CD4-positive, CD25-positive, alpha-beta regulatory T cell (primary cell): ENCODE measurements around the gene TIMM23. TPM values are rescaled to one million over a fixed set of nuclear protein-coding genes. Genes with fewer than 3 reads are reported as not detected.
"Not testable (repeated sequence)": the region's sequence is repeated elsewhere in the genome, so short reads cannot be mapped to it uniquely, and the experiment has no call there.

Experiments used
- ATAC-seq, 2 donors: fragments of 150-1000 bp; cut with Tn5 transposase; one replicate each; pipeline ENCODE4 v1.10.0; 2021; ENCODE audit warnings: low read depth in 2 of 2, moderate number of reproducible peaks in 2 of 2, moderate library complexity in 1 of 2
- DNase-seq, 3 donors: peaks; one replicate each; pipeline versions ENCODE4 v3.0.0 to v3.0.0-alpha.2; 2012 to 2022; ENCODE audit warnings: mixed read lengths in 1 of 3
- H3K27ac ChIP-seq: one replicate; pipeline ENCODE4 v1.7.0; 2013; ENCODE audit warnings: mild to moderate bottlenecking, low read length; ENCODE audit not compliant: insufficient read depth, poor library complexity, severe bottlenecking
- H3K27me3 ChIP-seq: one replicate; pipeline ENCODE4 v1.7.0; 2013; ENCODE audit warnings: low read length; ENCODE audit not compliant: control insufficient read depth, insufficient read depth
- H3K36me3 ChIP-seq: one replicate; pipeline ENCODE4 v1.7.0; 2013; ENCODE audit warnings: mild to moderate bottlenecking, low read length, moderate library complexity; ENCODE audit not compliant: control insufficient read depth, insufficient read depth
- H3K4me1 ChIP-seq: 2 replicates; pipeline ENCODE4 v1.7.0; 2013; ENCODE audit warnings: mild to moderate bottlenecking, low read length; ENCODE audit not compliant: insufficient read depth, control insufficient read depth, poor library complexity, severe bottlenecking
- H3K4me3 ChIP-seq: one replicate; pipeline ENCODE4 v1.7.0; 2013; ENCODE audit warnings: low read depth, mild to moderate bottlenecking, low read length, moderate library complexity
- H3K9me3 ChIP-seq, 2 experiments: 1 replicate in 1 of 2; 2 replicates in 1 of 2; pipeline ENCODE4 v1.7.0; 2013; ENCODE audit warnings: low read length in 2 of 2, mild to moderate bottlenecking in 1 of 2, moderate library complexity in 1 of 2; ENCODE audit not compliant: control insufficient read depth in 2 of 2
- H3K27ac Mint-ChIP-seq, 3 donors: one replicate each; pipeline ENCODE4 v1.8.0; 2020 to 2022; ENCODE audit warnings: mild to moderate bottlenecking in 3 of 3, mixed read lengths in 3 of 3, moderate library complexity in 2 of 3
- H3K27me3 Mint-ChIP-seq: one replicate; pipeline ENCODE4 v1.8.0; 2022; ENCODE audit warnings: mild to moderate bottlenecking, mixed read lengths
- H3K36me3 Mint-ChIP-seq: one replicate; pipeline ENCODE4 v1.8.0; 2020; ENCODE audit warnings: mixed read lengths
- H3K4me1 Mint-ChIP-seq, 4 donors: one replicate each; pipeline ENCODE4 v1.8.0; 2020 to 2022; ENCODE audit warnings: mixed read lengths in 4 of 4, mild to moderate bottlenecking in 1 of 4
- H3K4me3 Mint-ChIP-seq, 4 donors: one replicate each; pipeline ENCODE4 v1.8.0; 2020 to 2022; ENCODE audit warnings: mild to moderate bottlenecking in 4 of 4, mixed read lengths in 4 of 4, moderate library complexity in 3 of 4
- H3K9me3 Mint-ChIP-seq, 7 donors: one replicate each; pipeline ENCODE4 v1.8.0; 2020 to 2022; ENCODE audit warnings: mixed read lengths in 7 of 7, mild to moderate bottlenecking in 3 of 7, moderate library complexity in 2 of 7
- polyA plus RNA-seq, 4 donors: library from polyadenylated mRNA; unstranded; fragments of 300-500 nt; fragmentation: Illumina TruSeq; gene quantifications; one replicate each; pipeline ENCODE4 v1.2.3, GENCODE V29; 2021
- total RNA-seq: library from RNA; stranded (reverse); gene quantifications from one replicate; pipeline ENCODE4 v1.2.3, GENCODE V29; 2022

The TIMM23 gene
- total and polyA plus RNA-seq, 5 donors from 2014 or later, result 32.1 to 90.1 (median 74.4) TPM

DNA sequence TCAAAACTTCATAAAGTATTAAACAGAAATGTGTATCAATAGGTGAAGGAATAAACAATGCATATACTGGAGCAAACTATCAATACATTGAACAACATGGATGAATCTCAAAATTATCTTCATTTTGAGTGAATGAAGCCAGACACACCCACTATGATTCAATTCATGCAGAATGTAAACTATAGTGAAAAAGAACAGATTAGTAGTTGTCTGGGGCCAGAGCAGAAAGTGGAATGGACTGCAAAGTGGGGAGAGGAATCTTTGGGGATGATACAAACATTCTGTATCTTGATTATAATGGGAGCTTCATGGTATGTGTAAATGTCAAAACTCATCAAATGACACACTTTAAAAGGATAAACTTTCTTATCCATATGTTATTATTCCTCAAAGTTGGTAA, 23.5 kb upstream of the TIMM23 start:
- H3K27me3 ChIP-seq, H3K27me3 Mint-ChIP-seq, H3K4me1 ChIP-seq, H3K4me3 ChIP-seq, ATAC-seq, H3K4me1 Mint-ChIP-seq, H3K9me3 ChIP-seq, H3K27ac ChIP-seq, H3K36me3 ChIP-seq, H3K27ac Mint-ChIP-seq, H3K9me3 Mint-ChIP-seq, DNase-seq, H3K4me3 Mint-ChIP-seq: not testable (repeated sequence)
- peaks cover 12% of the 10 kb centered on the region for H3K36me3 Mint-ChIP-seq

DNA sequence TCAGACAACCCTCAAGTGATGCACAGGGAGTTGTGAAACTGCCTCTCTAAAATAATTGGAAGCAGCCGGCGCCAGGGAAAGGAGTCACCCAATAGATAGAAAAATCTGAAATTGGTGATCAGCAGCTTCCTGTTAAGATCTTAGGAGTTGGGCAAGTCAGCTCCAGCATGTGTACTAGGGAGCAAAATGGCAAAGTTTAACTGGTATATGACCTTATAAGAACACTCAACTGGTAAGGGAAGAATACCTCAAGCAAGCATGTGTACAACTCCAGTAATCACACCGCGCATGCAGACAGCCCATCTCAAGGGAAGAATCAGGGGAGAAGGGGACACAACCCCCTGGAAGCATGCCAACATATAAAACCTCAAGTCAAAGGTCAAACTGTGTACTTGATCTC, 17.9 kb upstream of the TIMM23 start:
- H3K27me3 Mint-ChIP-seq, H3K4me3 Mint-ChIP-seq, H3K9me3 Mint-ChIP-seq, H3K4me1 Mint-ChIP-seq, H3K9me3 ChIP-seq, H3K36me3 ChIP-seq, H3K4me1 ChIP-seq, H3K4me3 ChIP-seq, H3K27me3 ChIP-seq, H3K27ac ChIP-seq, H3K27ac Mint-ChIP-seq, H3K36me3 Mint-ChIP-seq, ATAC-seq, DNase-seq: not testable (repeated sequence)

DNA sequence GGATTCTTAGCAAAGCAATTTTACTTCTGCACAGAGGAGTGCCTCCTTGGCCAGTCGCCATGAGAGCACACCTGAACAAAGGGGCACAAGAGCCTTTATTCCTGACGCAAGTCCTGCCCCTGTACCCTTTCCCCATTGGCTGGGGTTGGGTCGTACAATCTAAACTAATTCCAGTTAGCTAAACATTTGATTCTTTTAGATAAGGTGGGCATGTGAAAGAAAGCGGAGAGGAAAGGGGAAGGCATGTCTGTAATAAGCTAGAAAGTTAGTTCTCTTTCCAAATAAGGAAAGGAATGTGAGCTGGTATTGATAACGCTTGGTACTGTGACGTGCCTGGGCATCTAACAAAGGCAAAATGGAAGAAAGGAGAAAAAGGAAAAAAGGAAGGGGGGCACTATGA, 15.7 kb upstream of the TIMM23 start:
- H3K4me1 ChIP-seq, H3K27ac ChIP-seq, H3K36me3 Mint-ChIP-seq, H3K4me3 Mint-ChIP-seq, H3K27me3 Mint-ChIP-seq, ATAC-seq, H3K4me1 Mint-ChIP-seq, H3K27ac Mint-ChIP-seq, H3K9me3 ChIP-seq, DNase-seq, H3K9me3 Mint-ChIP-seq, H3K36me3 ChIP-seq, H3K4me3 ChIP-seq, H3K27me3 ChIP-seq: not testable (repeated sequence)

DNA sequence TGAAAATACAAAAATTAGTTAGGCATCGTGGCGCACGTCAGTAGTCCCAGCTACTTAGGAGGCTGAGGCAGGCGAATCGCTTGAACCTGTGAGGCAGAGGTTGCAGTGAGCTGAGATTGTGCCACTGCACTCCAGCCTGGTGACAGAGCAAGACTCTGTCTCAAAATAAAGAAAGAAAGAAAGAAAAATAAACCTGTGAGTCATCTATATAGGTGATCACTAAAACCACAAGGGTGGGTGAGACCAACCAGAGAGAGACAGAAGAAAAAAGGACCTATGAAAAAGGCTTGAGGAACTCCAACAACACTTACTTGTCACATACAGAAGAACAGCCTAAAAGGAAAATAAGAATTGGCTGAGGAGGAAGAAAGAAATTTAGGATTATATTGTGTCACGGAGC, 14.4 kb upstream of the TIMM23 start:
- not testable (repeated sequence) for H3K27me3 Mint-ChIP-seq, H3K4me1 Mint-ChIP-seq, H3K27ac ChIP-seq, H3K9me3 Mint-ChIP-seq, H3K4me1 ChIP-seq, H3K4me3 ChIP-seq, H3K27ac Mint-ChIP-seq, H3K36me3 ChIP-seq, H3K36me3 Mint-ChIP-seq, ATAC-seq, DNase-seq, H3K4me3 Mint-ChIP-seq, H3K27me3 ChIP-seq, H3K9me3 ChIP-seq

DNA sequence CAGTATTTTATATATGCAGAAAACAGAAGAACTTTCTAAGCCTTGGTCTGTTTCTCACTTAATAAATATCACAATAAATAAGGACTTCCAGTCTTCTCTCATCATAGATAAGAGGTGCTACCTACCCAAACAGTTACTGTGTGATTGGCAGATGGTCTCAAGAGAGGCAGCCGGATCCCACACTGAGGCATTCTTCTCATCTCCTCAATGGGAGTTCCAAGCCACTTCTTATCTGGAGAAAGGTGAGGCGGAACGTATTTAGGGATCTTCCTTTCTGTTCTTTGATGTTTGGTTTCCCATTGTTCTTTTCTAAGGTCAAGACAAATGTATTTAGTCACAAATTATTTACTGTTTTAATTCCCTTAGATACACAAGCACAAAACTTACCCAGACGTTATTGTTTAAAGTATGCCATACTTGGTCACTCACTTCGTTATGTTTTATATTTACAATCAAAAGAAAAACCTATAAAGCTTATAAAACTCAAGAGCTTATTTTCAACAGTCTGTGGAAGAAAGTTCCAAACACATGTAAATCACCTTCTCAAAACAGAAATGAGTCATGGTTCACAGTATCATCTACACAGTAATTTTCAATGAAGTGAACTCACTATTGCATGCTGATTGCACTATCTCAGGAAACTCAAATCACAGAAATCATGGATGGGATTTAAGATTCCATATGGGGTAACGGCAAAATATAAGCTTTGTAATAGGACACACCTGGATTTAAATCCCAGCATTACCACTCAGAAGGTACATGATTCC, 9.4 kb upstream of the TIMM23 start:
- not testable (repeated sequence) for H3K4me3 ChIP-seq, H3K4me3 Mint-ChIP-seq, H3K27me3 ChIP-seq, H3K9me3 Mint-ChIP-seq, H3K4me1 Mint-ChIP-seq, H3K36me3 Mint-ChIP-seq, DNase-seq, H3K9me3 ChIP-seq, H3K27ac ChIP-seq, ATAC-seq, H3K27ac Mint-ChIP-seq, H3K4me1 ChIP-seq, H3K36me3 ChIP-seq, H3K27me3 Mint-ChIP-seq

DNA sequence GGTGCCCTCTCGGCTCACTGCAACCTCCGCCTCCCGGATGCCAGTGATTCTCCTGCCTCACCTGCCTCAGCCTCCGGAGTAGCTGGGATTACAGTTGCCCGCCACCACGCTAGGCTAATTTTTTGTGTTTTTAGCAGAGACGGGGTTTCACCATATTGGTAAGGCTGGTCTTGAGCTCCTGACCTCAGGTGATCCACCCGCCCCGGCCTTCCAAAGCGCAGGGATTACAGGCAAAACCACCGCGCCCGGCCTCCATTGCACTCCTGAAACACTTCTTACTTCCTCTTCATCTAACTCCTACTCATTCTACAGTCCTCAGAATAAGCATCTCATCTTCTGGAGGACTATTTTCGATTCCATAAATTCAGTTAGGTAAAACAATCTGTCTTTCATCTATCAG, 1.3 kb upstream of the TIMM23 start:
- ATAC-seq, H3K9me3 Mint-ChIP-seq, H3K27me3 Mint-ChIP-seq, H3K36me3 ChIP-seq, H3K27ac ChIP-seq, H3K27me3 ChIP-seq, DNase-seq, H3K9me3 ChIP-seq, H3K36me3 Mint-ChIP-seq: not testable (repeated sequence)
- peak overlapping the region; percentile 15 to 98 (median 38) for H3K27ac Mint-ChIP-seq
- Histone ChIP-seq H3K4me1 (peaks cover 23% of the 10 kb centered on the region), H3K4me3 (peak overlapping the region; percentile 66)
- H3K4me3 Mint-ChIP-seq, result peak overlapping the region; percentile 95 to 100 (median 98)
- peaks cover 13 to 61% (median 46%) of the 10 kb centered on the region in 4 donors for H3K4me1 Mint-ChIP-seq

DNA sequence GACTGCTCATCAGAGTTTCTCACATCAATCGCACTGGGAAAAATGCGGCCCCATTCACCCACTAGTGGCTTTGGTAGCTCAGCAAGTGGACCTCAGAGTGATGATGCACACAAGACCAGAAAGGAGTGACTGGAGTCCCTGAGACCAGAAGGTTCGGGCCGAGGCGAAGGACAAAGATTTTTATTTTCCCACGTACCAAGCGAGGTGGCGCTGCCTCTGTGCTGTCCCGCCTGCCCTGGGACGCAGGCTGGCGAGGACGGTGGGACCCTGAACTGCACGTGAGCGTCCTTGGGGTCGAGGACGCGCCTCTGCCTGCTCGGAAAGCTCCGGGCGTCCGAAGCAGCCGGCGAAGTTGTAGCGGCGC, 565 bp upstream of the TIMM23 start:
- H3K4me1 Mint-ChIP-seq, result peaks cover 13 to 61% (median 42%) of the 10 kb centered on the region in 4 donors
- peak overlapping the region; percentile 93 for H3K4me3 ChIP-seq
- not testable (repeated sequence) for H3K9me3 Mint-ChIP-seq

DNA sequence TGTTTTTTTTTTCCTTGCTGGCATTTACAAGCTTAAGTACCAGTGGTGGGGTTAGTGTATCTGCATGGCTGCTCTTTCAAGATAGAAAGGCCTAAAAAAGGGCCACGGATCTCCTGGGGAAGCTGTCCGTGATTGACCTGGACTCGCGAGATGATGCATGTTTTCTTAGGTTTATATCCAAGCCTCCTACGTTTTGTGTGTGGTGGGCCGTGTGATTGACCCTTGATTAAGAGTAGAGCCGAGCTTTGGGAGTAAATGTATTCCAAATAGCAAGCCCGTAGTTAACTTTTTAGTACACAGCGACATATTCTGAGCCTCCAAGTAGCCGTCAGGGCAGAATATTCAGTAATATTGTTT, 502 bp downstream of the TIMM23 start:
- H3K27ac ChIP-seq, result peak overlapping the region; percentile 66
- H3K27me3 ChIP-seq, H3K36me3 Mint-ChIP-seq, H3K27me3 Mint-ChIP-seq, ATAC-seq, H3K9me3 Mint-ChIP-seq, H3K9me3 ChIP-seq, H3K36me3 ChIP-seq: not testable (repeated sequence)
- DNase-seq, result peak in 1 of 3 donors; percentile 13
- H3K4me1 ChIP-seq, result peaks cover 23% of the 10 kb centered on the region
- Mint-ChIP-seq H3K4me1 (peaks cover 13 to 56% (median 37%) of the 10 kb centered on the region in 4 donors), H3K4me3 (peak overlapping the region; percentile 95 to 100 (median 98)), H3K27ac (peak overlapping the region; percentile 90 to 98 (median 97))
- peak overlapping the region; percentile 93 for H3K4me3 ChIP-seq

More for the DNA sequence above, 565 bp upstream of the TIMM23 start:
- ATAC-seq, result peak; percentile 17 to 28
- Histone ChIP-seq H3K27ac (peak overlapping the region; percentile 66), H3K4me1 (peaks cover 23% of the 10 kb centered on the region)
- H3K9me3 ChIP-seq, DNase-seq, H3K36me3 ChIP-seq, H3K36me3 Mint-ChIP-seq, H3K27me3 ChIP-seq, H3K27me3 Mint-ChIP-seq: not testable (repeated sequence)
- peak overlapping the region; percentile 32 to 98 (median 90) for H3K27ac Mint-ChIP-seq
- H3K4me3 Mint-ChIP-seq, result peak overlapping the region; percentile 95 to 100 (median 98)
